Measurements from ENCODE around the gene SNX11.
A peak's percentile ranks its signal among the peaks of the same experiment; 100 is the strongest.

DNA sequence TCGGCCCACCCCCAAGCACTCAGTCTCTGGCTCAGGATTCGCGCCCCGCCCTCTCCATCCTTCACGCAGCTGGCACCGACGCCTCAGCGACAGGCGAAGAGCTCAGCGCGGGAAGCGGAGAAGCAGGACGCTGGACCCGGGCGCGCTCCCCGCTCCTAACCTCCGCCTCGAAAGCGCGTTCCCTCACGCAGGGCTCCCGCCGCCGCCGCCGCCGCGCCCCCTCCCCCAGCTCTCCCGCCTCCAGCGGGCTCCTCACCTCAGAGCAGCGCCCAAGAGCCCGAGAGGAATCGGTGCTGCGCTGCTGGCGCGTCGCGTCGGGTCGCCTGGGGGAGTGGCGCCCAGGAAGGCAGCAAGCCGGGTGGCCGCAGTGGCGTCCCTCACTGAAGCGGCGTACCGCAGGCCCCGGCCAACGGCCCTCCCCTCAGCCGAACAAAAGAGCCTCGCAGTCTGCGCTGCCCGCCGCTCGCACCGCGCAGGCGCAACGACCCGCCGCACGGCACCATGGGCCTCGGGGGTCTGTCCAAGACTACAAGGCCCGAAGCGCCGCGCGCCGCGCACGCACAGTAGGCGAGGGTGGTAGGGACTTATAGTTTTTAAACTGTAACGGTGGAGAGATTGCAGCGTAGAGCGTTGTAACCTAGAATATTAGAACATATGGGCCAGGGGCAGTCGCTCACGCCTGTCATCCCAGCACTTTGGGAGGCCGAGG is 6.4 kb upstream of the SNX11 start, which contains the start of gene CBX1:
- no peak for TF ChIP-seq EZH2 (IDR thresholded peaks at IDR 0.05)
- TF ChIP-seq POLR2A (IDR thresholded peaks at IDR 0.05; ENCODE audit: borderline replicate concordance, extremely low read depth, insufficient read depth, insufficient read length) = peak; percentile 67
- TF ChIP-seq, protein P1, sequence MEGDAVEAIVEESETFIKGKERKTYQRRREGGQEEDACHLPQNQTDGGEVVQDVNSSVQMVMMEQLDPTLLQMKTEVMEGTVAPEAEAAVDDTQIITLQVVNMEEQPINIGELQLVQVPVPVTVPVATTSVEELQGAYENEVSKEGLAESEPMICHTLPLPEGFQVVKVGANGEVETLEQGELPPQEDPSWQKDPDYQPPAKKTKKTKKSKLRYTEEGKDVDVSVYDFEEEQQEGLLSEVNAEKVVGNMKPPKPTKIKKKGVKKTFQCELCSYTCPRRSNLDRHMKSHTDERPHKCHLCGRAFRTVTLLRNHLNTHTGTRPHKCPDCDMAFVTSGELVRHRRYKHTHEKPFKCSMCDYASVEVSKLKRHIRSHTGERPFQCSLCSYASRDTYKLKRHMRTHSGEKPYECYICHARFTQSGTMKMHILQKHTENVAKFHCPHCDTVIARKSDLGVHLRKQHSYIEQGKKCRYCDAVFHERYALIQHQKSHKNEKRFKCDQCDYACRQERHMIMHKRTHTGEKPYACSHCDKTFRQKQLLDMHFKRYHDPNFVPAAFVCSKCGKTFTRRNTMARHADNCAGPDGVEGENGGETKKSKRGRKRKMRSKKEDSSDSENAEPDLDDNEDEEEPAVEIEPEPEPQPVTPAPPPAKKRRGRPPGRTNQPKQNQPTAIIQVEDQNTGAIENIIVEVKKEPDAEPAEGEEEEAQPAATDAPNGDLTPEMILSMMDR (IDR thresholded peaks at IDR 0.05 in 2 of 3, conservative IDR thresholded peaks at IDR 0.05 in 1 of 3; ENCODE audit: borderline replicate concordance in 1 of 3, insufficient read depth in 1 of 3, low read depth in 2 of 3, low read length in 2 of 3) = no peak
- peak; percentile 83 for TF ChIP-seq POLR2AphosphoS5 (IDR thresholded peaks at IDR 0.05; ENCODE audit: low read depth, low read length)
- no peak for TF ChIP-seq RAD21 (IDR thresholded peaks at IDR 0.05; ENCODE audit: low read depth)
- TF ChIP-seq, protein P2, sequence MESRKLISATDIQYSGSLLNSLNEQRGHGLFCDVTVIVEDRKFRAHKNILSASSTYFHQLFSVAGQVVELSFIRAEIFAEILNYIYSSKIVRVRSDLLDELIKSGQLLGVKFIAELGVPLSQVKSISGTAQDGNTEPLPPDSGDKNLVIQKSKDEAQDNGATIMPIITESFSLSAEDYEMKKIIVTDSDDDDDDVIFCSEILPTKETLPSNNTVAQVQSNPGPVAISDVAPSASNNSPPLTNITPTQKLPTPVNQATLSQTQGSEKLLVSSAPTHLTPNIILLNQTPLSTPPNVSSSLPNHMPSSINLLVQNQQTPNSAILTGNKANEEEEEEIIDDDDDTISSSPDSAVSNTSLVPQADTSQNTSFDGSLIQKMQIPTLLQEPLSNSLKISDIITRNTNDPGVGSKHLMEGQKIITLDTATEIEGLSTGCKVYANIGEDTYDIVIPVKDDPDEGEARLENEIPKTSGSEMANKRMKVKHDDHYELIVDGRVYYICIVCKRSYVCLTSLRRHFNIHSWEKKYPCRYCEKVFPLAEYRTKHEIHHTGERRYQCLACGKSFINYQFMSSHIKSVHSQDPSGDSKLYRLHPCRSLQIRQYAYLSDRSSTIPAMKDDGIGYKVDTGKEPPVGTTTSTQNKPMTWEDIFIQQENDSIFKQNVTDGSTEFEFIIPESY (IDR thresholded peaks at IDR 0.05; ENCODE audit: extremely low read depth, insufficient replicate concordance, low read length) = no peak
- no peak for TF ChIP-seq CEBPB (IDR thresholded peaks at IDR 0.05; ENCODE audit: low read depth)
- TF ChIP-seq SIN3A (IDR thresholded peaks at IDR 0.05; ENCODE audit: low read depth) = peak; percentile 55
- TF ChIP-seq ZNF274 (IDR thresholded peaks at IDR 0.05; ENCODE audit: low read depth, low read length) = no peak
- TF ChIP-seq ELF1 (IDR thresholded peaks at IDR 0.05; ENCODE audit: borderline replicate concordance, low read depth) = no peak
- TF ChIP-seq JUND (IDR thresholded peaks at IDR 0.05) = no peak
- TF ChIP-seq YY1 (IDR thresholded peaks at IDR 0.05; ENCODE audit: extremely low read depth, insufficient replicate concordance, low read depth, low read length) = peak; percentile 77
- TF ChIP-seq, protein P3, sequence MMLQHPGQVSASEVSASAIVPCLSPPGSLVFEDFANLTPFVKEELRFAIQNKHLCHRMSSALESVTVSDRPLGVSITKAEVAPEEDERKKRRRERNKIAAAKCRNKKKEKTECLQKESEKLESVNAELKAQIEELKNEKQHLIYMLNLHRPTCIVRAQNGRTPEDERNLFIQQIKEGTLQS (IDR thresholded peaks at IDR 0.05) = no peak
